HepG2 (cell line): ENCODE data around the gene C22orf15.

Experiments used
- CTCF ChIP-seq: sonication (generic); formaldehyde crosslinking; IDR thresholded peaks from 2 replicates; pipeline ENCODE4 v1.5.0; 2020; ENCODE audit warnings: mild to moderate bottlenecking, missing genetic modification reagents, moderate library complexity
- FIP1L1 ChIP-seq: fragments of 200-400 bp; formaldehyde crosslinking; IDR thresholded peaks from 2 replicates; pipeline ENCODE4 v1.6.1; 2018; ENCODE audit warnings: low read depth, mild to moderate bottlenecking, low read length, moderate library complexity, borderline replicate concordance; ENCODE audit not compliant: insufficient read depth
- FOXJ3 ChIP-seq: sonication (generic); formaldehyde crosslinking; IDR thresholded peaks from 2 replicates; pipeline ENCODE4 v1.4.0; 2020; ENCODE audit warnings: missing genetic modification reagents, mild to moderate bottlenecking, borderline replicate concordance
- RBM39 ChIP-seq: fragments of 200-400 bp; formaldehyde crosslinking; IDR thresholded peaks from one replicate; pipeline ENCODE4 v1.6.1; 2018; ENCODE audit warnings: antibody characterized with exemption, mild to moderate bottlenecking, low read depth, low read length; ENCODE audit not compliant: poor library complexity, severe bottlenecking
- TCF7L2 ChIP-seq: IDR thresholded peaks from 2 replicates; pipeline ENCODE4 v1.6.1; 2011; ENCODE audit warnings: mild to moderate bottlenecking, low read depth, low read length, moderate library complexity
- ZBTB1 ChIP-seq: sonication (generic); formaldehyde crosslinking; IDR thresholded peaks from 2 replicates; pipeline ENCODE4 v1.4.0; 2020; ENCODE audit warnings: missing genetic modification reagents, borderline replicate concordance

- TF ChIP-seq TCF7L2 (no peak), ZBTB1 (CRISPR knock-in tag) (no peak), FOXJ3 (CRISPR knock-in tag) (no peak), FIP1L1 (no peak), CTCF (CRISPR knock-in tag) (no peak), RBM39 (no peak)
These were observed 772 bp downstream of the C22orf15 start for GRCh38 chr22:23763579-23763945.
